HCT116 (cell line): ENCODE data around the gene MDFIC. TPM values are rescaled to one million over a fixed set of nuclear protein-coding genes. Genes with fewer than 3 reads are reported as not detected.

Source experiments
- ATAC-seq: fragments of 200-7000 bp; cut with Tn5 transposase; 2 replicates; pipeline ENCODE4 v1.9.1; 2020; ENCODE audit warnings: mild to moderate bottlenecking, moderate library complexity
- BruUV-seq: library from RNA; stranded (reverse); fragments of 400-500 nt; replicated peaks from 2 replicates; lab custom pipeline; 2021; lab: Mats Ljungman, UMichigan
- CTCF ChIA-PET: fragments of 300-600 bp; sonication (Branson Sonifier 250); formaldehyde crosslinking; loops from one replicate; lab custom pipeline; 2021; ENCODE audit warnings: antibody characterized with exemption; lab: Charles Lee
- POLR2A ChIA-PET: fragments of 300-600, 350-600 bp; sonication (Branson Sonifier 250); formaldehyde crosslinking; loops from one replicate; lab custom pipeline; 2021; ENCODE audit warnings: antibody characterized with exemption; lab: Charles Lee
- RAD21 ChIA-PET, 2 experiments: fragments of 300-600 bp; sonication (Branson Sonifier 250); formaldehyde crosslinking; loops; one replicate each; lab custom pipeline; 2023; ENCODE audit warnings: low total read pairs in 2 of 2; ENCODE audit not compliant: uncharacterized antibody in 2 of 2, unreplicated experiment in 2 of 2, low non-redundant PET in 1 of 2; lab: Charles Lee
- DNase-seq: peaks from one replicate; pipeline ENCODE4 v3.0.0-alpha.2; 2010; ENCODE audit warnings: low read depth, low spot score
- H2AFZ ChIP-seq: fragments of 200-600 bp; shearing (Covaris generic), sonication (generic); 2 replicates; pipeline ENCODE4 v1.6.1; 2017; ENCODE audit warnings: low read depth, mixed run types, mixed read lengths, antibody characterized with exemption, low read length; ENCODE audit not compliant: poor library complexity, severe bottlenecking
- H3K27ac ChIP-seq: 2 replicates; pipeline ENCODE4 v1.5.1; 2012; ENCODE audit warnings: low read depth, low read length
- H3K27me3 ChIP-seq: fragments of 200-600 bp; sonication (generic); 2 replicates; pipeline ENCODE4 v1.6.1; 2016; ENCODE audit warnings: mixed run types, low read length, mixed read lengths; ENCODE audit not compliant: insufficient read depth
- H3K36me3 ChIP-seq, 2 experiments: fragments of 200-500 bp in 1 of 2; fragments of 200-600 bp in 1 of 2; sonication (Bioruptor generic) in 1 of 2; sonication (generic) in 1 of 2; 2 replicates each; pipeline versions ENCODE4 v1.5.1 to v1.6.1; 2014 to 2016; ENCODE audit warnings: low read length in 2 of 2, inconsistent platforms in 1 of 2, mixed read lengths in 1 of 2, mixed run types in 1 of 2; ENCODE audit not compliant: insufficient read depth in 2 of 2, control insufficient read depth in 1 of 2
- H3K4me1 ChIP-seq, 2 experiments: fragments of 200-600 bp in 1 of 2; sonication (generic) in 1 of 2; 2 replicates each; pipeline versions ENCODE4 v1.5.1 to v1.6.1; 2012 to 2017; ENCODE audit warnings: low read length in 2 of 2, inconsistent platforms in 1 of 2, mild to moderate bottlenecking in 1 of 2, mixed read lengths in 1 of 2, mixed run types in 1 of 2, moderate library complexity in 1 of 2; ENCODE audit not compliant: insufficient read depth in 2 of 2, control insufficient read depth in 1 of 2
- H3K4me2 ChIP-seq: fragments of 200-600 bp; sonication (generic); 2 replicates; pipeline ENCODE4 v1.6.1; 2017; ENCODE audit warnings: mixed run types, low read length, mixed read lengths
- H3K4me3 ChIP-seq, 2 experiments: fragments of 200-600 bp in 1 of 2; sonication (generic) in 1 of 2; replicated peaks in 1 of 2; 2 replicates each; pipeline ENCODE4 v1.5.1; 2011 to 2016; ENCODE audit warnings: low read length in 2 of 2, control low read depth in 1 of 2, low read depth in 1 of 2, mild to moderate bottlenecking in 1 of 2, mixed read lengths in 1 of 2, mixed run types in 1 of 2
- H3K79me2 ChIP-seq: fragments of 200-600 bp; sonication (generic); 2 replicates; pipeline ENCODE4 v1.6.1; 2017; ENCODE audit warnings: mild to moderate bottlenecking, mixed run types, low read length, moderate library complexity, mixed read lengths; ENCODE audit not compliant: insufficient read depth
- H3K9ac ChIP-seq: fragments of 200-600 bp; sonication (generic); 2 replicates; pipeline ENCODE4 v1.6.1; 2016; ENCODE audit warnings: low read length, mixed read lengths
- H3K9me2 ChIP-seq: fragments of 200-600 bp; sonication (generic), shearing (Covaris generic); 2 replicates; pipeline ENCODE4 v1.6.1; 2017; ENCODE audit warnings: mixed run types, mild to moderate bottlenecking, moderate library complexity; ENCODE audit not compliant: insufficient read depth
- H3K9me3 ChIP-seq, 2 experiments: fragments of 200-500 bp in 1 of 2; fragments of 200-600 bp in 1 of 2; sonication (Bioruptor generic) in 1 of 2; sonication (generic) in 1 of 2; 2 replicates each; pipeline ENCODE4 v1.6.1; 2014 to 2017; ENCODE audit warnings: low read length in 2 of 2, mixed read lengths in 2 of 2, inconsistent platforms in 1 of 2, low read depth in 1 of 2, mild to moderate bottlenecking in 1 of 2, mixed run types in 1 of 2, moderate library complexity in 1 of 2; ENCODE audit not compliant: control insufficient read depth in 1 of 2, insufficient read depth in 1 of 2
- H4K20me1 ChIP-seq: fragments of 200-600 bp; sonication (generic), shearing (Covaris generic); 2 replicates; pipeline ENCODE4 v1.6.1; 2017; ENCODE audit warnings: mixed run types, mild to moderate bottlenecking, moderate library complexity; ENCODE audit not compliant: insufficient read depth
- ATF3 ChIP-seq: IDR thresholded peaks from 2 replicates; pipeline ENCODE4 v1.6.1; 2012
- CBX3 ChIP-seq: IDR thresholded peaks from 2 replicates; pipeline ENCODE4 v1.6.1; 2012; ENCODE audit warnings: low read depth
- EGR1 ChIP-seq: IDR thresholded peaks from 2 replicates; pipeline ENCODE4 v1.6.1; 2012; ENCODE audit warnings: low read depth
- EZH2phosphoT487 ChIP-seq: fragments of 200-600 bp; IDR thresholded peaks from 2 replicates; pipeline ENCODE4 v1.6.1; 2018; ENCODE audit warnings: antibody characterized with exemption, borderline replicate concordance
- RAD21 ChIP-seq: IDR thresholded peaks from 2 replicates; pipeline ENCODE4 v1.6.1; 2012; ENCODE audit warnings: low read depth, mild to moderate bottlenecking
- SIN3A ChIP-seq: IDR thresholded peaks from 2 replicates; pipeline ENCODE4 v1.6.1; 2012; ENCODE audit warnings: low read depth
- SP1 ChIP-seq: IDR thresholded peaks from 2 replicates; pipeline ENCODE4 v1.6.1; 2012; ENCODE audit warnings: low read depth
- TCF7L2 ChIP-seq: IDR thresholded peaks from 2 replicates; pipeline ENCODE4 v1.7.0; 2011; ENCODE audit warnings: borderline replicate concordance, inconsistent platforms; ENCODE audit not compliant: insufficient read depth, insufficient read length; ENCODE audit errors: extremely low read depth
- ZNF274 ChIP-seq: fragments of 200-500 bp; sonication (Bioruptor generic); IDR thresholded peaks from 2 replicates; pipeline ENCODE4 v1.6.1; 2014; ENCODE audit warnings: mild to moderate bottlenecking, low read depth, low read length, inconsistent platforms
- intact Hi-C: fragments of 100-400 bp; cut with micrococcal nuclease; formaldehyde crosslinking; loops from 2 replicates; pipeline ENCODE4 v1.10.0; 2022
- total RNA-seq: library from RNA; stranded (reverse); gene quantifications from one replicate; pipeline ENCODE4 v1.2.1, GENCODE V29; 2021; ENCODE audit not compliant: unreplicated experiment
- TF ChIP-seq, protein P1 (sequence below): IDR thresholded peaks from 2 replicates; pipeline ENCODE4 v1.6.1; 2012; ENCODE audit warnings: low read depth

MDFIC gene
- total RNA-seq, 1 experiment from 2014 or later, result 8.3 TPM

- Histone ChIP-seq H3K79me2 (no peaks in the 10 kb centered on the region), H3K4me2 (no peak overlapping the region), H2AFZ (no peak overlapping the region), H3K27me3 (no peaks in the 10 kb centered on the region)
- POLR2A ChIA-PET, result no interaction called here
- no TSS peak for BruUV-seq
- no peak for DNase-seq
- RAD21 ChIA-PET, result no interaction called here
- TF ChIP-seq, protein P1, sequence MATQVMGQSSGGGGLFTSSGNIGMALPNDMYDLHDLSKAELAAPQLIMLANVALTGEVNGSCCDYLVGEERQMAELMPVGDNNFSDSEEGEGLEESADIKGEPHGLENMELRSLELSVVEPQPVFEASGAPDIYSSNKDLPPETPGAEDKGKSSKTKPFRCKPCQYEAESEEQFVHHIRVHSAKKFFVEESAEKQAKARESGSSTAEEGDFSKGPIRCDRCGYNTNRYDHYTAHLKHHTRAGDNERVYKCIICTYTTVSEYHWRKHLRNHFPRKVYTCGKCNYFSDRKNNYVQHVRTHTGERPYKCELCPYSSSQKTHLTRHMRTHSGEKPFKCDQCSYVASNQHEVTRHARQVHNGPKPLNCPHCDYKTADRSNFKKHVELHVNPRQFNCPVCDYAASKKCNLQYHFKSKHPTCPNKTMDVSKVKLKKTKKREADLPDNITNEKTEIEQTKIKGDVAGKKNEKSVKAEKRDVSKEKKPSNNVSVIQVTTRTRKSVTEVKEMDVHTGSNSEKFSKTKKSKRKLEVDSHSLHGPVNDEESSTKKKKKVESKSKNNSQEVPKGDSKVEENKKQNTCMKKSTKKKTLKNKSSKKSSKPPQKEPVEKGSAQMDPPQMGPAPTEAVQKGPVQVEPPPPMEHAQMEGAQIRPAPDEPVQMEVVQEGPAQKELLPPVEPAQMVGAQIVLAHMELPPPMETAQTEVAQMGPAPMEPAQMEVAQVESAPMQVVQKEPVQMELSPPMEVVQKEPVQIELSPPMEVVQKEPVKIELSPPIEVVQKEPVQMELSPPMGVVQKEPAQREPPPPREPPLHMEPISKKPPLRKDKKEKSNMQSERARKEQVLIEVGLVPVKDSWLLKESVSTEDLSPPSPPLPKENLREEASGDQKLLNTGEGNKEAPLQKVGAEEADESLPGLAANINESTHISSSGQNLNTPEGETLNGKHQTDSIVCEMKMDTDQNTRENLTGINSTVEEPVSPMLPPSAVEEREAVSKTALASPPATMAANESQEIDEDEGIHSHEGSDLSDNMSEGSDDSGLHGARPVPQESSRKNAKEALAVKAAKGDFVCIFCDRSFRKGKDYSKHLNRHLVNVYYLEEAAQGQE, result no peak
- no peak for TF ChIP-seq ATF3
- no peak for TF ChIP-seq EGR1
- no peak for TF ChIP-seq TCF7L2
- TF ChIP-seq SIN3A, result no peak
- no peak for TF ChIP-seq RAD21
- TF ChIP-seq EZH2phosphoT487, result no peak
- no peak for TF ChIP-seq CBX3
- no peak for TF ChIP-seq SP1
- TF ChIP-seq ZNF274, result no peak
- TF ChIP-seq, all 23 proteins: peak for 0
- Histone ChIP-seq H3K36me3 (no peaks in the 10 kb centered on the region), H3K9ac (no peak overlapping the region), H3K9me2 (no peaks in the 10 kb centered on the region), H3K4me3 (no peak overlapping the region), H3K9me3 (no peaks in the 10 kb centered on the region), H3K27ac (no peak overlapping the region), H3K4me1 (no peaks in the 10 kb centered on the region), H4K20me1 (no peaks in the 10 kb centered on the region)
- intact Hi-C loops, result no loop called here
- CTCF ChIA-PET, result no interaction called here
- ATAC-seq, result no peak
Measured at GRCh38 chr7:115038158-115038557, 116.3 kb downstream of the MDFIC start.
